GM21360 (cell line): ENCODE measurements around the gene PSMA7.

Experiments used
- ATAC-seq: cut with Tn5 transposase; IDR thresholded peaks from one replicate; pipeline ENCODE4 v1.9.1; 2021; ENCODE audit warnings: mild to moderate bottlenecking, moderate library complexity; ENCODE audit not compliant: unreplicated experiment

The PSMA7 gene

DNA sequence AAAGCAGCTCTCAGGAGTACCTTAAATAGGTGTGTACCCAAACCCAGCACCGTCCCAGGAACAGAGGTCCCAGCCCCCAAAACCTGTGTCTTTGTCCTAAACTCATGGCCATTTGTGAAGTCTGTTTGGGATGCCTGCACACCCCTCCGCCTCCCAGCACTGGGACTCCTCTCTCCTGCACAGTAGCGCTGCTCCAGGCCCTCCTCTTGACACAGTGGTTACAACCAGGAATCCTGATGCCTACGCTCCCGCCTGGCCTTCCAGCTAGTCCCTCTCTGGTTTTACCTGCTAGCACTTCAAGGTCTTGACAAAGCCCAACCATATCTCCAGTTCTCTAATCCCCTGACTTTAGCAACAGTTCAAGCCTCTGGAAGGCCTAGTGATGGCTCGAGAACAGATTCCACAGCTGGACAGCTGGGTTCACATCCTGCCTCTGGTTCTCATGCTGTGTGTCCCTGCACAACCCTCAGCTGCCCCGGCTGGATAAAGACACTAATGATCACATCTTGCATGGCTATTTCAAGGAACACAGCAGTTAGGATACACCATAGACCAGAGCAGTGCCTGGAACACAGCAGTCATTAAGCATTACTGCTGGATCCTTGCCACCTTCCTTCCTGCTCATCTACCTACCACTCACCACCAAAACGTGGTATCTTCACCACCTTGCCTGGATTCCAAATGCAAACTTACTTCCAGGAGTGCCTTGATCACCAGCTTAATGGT is 5.6 kb downstream of the PSMA7 start:
- ATAC-seq, result no peak

GRCh38 chr20:62137092-62137384 is 6.2 kb downstream of the PSMA7 start:
- no peak for ATAC-seq

GRCh38 chr20:62136283-62137091 is 6.7 kb downstream of the PSMA7 start:
- ATAC-seq, result no peak

DNA sequence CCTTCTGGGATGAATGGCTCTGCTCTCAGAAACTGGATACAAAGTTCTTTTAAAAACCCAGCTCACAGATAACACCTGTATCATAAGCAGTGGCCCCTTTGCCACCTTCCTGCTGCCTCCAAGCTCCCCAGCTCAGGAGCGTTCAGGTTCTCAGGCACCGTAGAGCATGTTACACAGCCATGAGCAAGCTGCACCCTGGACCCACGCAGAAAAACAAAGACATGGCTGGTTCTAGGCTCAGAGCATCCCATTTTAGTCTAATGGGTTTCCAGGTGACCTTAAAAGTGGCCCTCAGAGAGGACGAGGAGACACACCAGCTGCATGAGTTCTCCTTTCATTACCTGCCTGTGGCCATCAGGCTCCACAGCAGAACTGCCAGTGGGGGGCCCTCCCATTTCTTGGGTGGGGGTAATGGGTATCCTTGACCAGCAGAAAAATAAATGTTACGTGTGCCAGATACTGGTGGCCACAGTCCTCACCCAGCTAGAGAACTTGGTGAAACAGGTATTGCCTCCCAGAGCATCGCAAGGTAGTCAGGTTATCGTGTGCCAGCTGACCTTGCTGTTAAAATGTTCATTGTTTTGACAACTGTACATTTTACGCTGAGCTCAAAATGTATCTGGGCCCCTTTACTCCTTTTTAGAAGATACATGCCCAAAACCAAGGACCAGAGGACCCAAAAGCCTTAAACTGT is 7.5 kb downstream of the PSMA7 start:
- ATAC-seq, result no peak

DNA sequence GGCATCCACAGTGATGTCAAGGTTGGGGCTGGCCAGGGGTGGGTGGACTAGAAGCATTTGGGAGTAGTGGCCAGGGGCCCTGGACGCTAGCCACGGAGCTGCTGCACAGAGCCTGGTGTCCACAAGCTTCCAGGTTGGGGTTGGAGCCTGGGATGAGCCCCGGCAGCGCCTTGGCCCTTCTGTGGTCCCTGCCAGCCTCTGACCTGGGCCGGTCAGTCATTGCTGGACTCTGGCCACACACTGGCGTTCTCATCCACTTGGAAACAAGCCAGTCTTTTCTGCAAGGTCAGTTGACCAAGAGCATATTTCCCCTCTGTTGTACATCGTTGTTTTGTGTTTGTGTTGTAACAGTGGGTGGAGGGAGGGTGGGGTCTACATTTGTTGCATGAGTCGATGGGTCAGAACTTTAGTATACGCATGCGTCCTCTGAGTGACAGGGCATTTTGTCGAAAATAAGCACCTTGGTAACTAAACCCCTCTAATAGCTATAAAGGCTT is 8.4 kb downstream of the PSMA7 start:
- ATAC-seq, result no peak

- no peak for ATAC-seq
Measured at GRCh38 chr20:62133864-62134263, 9.3 kb downstream of the PSMA7 start.

GRCh38 chr20:62133051-62133845 is 9.9 kb downstream of the PSMA7 start:
- no peak for ATAC-seq

- no peak for ATAC-seq
Measured at GRCh38 chr20:62132421-62132820, 10.8 kb downstream of the PSMA7 start.

DNA sequence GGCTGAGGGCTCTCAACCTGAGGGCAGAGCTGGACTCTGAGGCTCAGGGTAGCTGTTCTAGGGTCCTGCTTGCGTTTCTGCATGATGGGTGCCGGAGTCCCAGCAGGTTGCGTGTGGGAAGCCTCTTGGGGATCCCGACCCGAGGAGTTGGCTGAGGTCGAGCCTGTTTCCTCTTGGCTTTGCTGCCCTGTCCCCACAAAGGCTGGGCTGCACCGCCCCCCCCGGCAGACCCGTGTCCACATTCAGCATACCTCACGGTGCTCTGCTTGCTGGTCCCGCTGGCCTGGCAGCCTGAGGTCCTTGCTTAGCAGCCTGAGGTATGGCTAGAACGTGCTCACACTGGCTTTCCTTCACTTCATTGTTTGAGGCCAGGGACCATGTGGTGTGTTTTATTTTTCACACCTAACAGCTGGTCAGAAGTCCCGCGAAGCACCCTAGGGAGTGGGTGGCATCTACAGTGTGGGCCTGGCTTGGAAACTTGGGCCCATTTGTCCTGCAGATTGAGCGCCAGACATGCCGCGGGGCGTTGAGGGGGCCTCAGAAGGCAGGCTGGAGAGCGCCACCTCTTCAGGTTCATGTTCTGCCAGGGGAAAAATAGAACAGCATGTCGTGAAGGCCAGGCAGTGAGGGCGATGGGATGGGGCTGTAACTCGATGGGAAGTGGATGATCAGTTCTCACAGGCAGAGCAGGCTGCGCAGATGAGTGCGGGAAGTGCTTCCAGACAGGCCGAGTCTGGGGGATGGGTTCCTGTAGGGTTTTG is 11.5 kb downstream of the PSMA7 start:
- no peak for ATAC-seq

DNA sequence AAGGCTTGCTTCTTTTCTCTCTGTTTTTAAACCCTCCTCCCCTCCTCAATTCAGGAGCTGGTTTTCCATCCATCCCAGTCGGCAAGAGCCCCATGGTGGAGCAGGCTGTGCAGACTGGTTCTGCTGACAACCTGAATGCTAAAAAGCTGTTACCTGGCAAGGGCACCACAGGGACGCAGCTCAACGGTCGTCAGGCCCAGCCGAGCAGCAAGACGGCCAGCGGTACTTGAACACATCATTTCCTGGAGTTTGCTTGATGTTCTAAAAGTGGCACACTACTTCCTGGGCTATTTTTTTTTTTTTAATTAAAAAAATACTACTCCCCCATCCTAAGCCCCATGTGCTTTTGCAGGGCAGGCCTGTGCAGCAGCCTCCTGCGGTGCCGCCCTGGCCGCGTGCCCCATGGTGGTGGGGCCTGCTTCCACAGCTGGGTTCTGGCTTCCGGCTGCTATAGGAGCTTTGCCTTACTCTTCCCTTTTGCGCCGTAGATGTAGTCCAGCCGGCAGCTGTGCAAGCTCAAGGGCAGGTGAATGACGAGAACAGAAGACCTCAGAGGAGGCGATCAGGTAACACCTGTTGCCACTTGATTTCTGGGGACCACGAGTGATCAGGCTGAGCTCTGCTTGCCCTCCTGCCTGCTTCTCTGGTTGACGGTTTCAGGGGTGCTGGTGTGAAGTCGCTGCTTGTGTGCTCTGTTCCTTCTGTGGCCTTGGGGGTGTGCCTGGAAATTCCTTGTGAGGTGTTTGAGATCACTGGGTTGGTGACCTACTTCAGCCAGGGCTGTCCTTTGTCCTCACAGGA is 13.3 kb downstream of the PSMA7 start:
- no peak for ATAC-seq

DNA sequence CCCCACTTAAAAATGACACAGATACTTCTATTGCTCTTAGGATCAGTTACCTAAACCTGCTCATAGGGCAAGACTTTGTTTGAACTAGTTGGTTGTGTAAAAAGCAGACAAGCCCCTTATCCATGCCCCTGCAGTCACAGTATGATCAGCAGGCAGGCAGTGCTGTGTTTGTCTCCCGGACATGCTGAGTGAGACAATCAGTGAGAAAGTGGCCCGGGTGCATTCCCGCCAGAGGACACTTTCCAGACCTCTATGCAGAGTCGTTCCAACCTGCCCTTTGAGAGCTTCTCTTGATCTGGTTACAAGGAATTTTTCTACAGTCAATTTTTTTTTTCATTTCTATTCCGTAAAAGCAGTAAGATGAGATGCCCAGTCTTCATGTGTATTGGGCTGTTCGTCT is 14.7 kb downstream of the PSMA7 start:
- ATAC-seq, result no peak

GRCh38 chr20:62127799-62128198 is 15.4 kb downstream of the PSMA7 start:
- no peak for ATAC-seq

DNA sequence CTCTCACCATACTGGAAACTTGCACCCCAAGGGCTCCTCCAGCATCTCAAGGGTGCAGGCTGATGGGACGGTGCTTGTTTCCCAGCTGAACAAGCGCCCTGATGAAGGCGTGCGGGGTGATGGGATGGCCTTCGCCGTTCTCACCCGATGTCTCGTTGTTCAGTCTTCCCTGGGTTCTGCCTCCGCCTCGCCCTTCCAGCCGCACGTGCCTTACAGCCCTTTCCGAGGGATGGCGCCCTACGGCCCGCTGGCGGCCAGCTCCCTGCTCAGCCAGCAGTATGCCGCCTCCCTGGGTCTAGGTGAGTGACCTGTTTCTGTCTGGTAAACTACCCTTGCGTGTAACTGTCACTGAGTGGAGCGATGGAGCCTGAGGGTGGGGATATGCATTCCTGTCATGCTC is 17.1 kb downstream of the PSMA7 start:
- no peak for ATAC-seq

GRCh38 chr20:62123450-62124118 is 19.6 kb downstream of the PSMA7 start:
- no peak for ATAC-seq

DNA sequence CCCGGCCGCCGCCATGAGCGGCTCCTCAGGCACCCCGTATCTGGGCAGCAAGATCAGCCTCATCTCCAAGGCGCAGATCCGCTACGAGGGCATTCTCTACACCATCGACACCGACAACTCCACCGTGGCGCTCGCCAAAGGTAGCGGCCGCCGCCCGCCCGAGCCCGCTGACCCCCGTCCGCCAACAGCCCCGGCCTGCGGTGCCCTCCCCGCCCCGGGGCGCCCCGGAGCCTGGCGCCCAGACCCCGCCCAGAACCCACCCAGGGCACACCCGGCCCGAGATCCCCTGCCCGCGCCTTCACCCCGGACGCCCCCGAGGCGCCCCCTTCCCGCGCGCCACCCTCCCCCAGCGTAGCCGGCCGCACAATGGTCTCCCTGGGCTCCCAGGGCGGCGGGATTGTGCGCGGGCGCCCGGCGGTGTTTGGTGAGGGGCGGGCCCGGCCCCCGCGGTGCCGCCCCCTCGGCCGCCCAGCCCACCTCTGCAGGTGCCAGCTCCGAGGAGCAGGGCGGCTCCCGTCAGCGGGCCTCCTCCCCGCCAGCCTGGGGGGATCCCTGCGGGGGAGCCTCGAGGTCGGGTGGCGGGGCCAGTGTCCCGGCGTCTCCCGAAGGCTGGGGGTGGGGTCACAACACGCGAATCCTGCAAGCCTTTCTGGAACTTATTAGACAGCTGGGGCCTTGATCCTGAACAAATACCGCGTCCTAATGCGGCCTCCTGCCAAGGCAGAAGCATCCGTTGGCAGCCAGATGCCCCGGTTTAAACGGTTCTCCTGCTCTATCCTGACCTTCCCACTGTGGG is 20.3 kb downstream of the PSMA7 start:
- ATAC-seq, result peak; percentile 19

GRCh38 chr20:62121776-62122653 is 21.2 kb downstream of the PSMA7 start, which contains the start of gene LSM14B:
TSS of gene LSM14B (plus strand) at chr20:62122475. CDS start at chr20:62122667, 192 bp downstream.
- ATAC-seq, result peak; percentile 78
